WTC11 (cell line): Measurements from ENCODE around the gene EIF4G3. TPM values are rescaled to one million over a fixed set of nuclear protein-coding genes. Genes with fewer than 3 reads are reported as not detected.

Experiments used
- ATAC-seq: fragments of 200-7000 bp; cut with Tn5 transposase; 2 replicates; pipeline ENCODE4 v1.10.0; 2021; ENCODE audit warnings: mild to moderate bottlenecking, moderate library complexity
- CTCF ChIA-PET: fragments of 300-600 bp; sonication (Branson Sonifier 250); formaldehyde crosslinking; loops from one replicate; lab custom pipeline; 2021; ENCODE audit warnings: antibody characterized with exemption; lab: Charles Lee
- POLR2A ChIA-PET: fragments of 350-600 bp; sonication (Branson Sonifier 250); formaldehyde crosslinking; loops from one replicate; lab custom pipeline; 2021; ENCODE audit warnings: antibody characterized with exemption; lab: Charles Lee
- DNase-seq: peaks from one replicate; pipeline ENCODE4 v3.0.0; 2021; ENCODE audit warnings: low spot score
- H3K27ac Mint-ChIP-seq: 2 replicates; pipeline ENCODE4 v1.8.0; 2021; ENCODE audit warnings: mixed read lengths
- H3K27me3 Mint-ChIP-seq: 2 replicates; pipeline ENCODE4 v1.8.0; 2021; ENCODE audit warnings: low read depth, mild to moderate bottlenecking, moderate library complexity, mixed read lengths
- H3K36me3 Mint-ChIP-seq: 2 replicates; pipeline ENCODE4 v1.8.0; 2021; ENCODE audit warnings: mixed read lengths
- H3K4me1 Mint-ChIP-seq: 2 replicates; pipeline ENCODE4 v1.8.0; 2022; ENCODE audit warnings: mixed read lengths
- H3K4me3 Mint-ChIP-seq: 2 replicates; pipeline ENCODE4 v1.8.0; 2021; ENCODE audit warnings: mild to moderate bottlenecking, moderate library complexity, mixed read lengths
- H3K9me3 Mint-ChIP-seq: 2 replicates; pipeline ENCODE4 v1.8.0; 2021; ENCODE audit warnings: mixed read lengths
- AR ChIP-seq: fragments of 250-450 bp; sonication (Bioruptor Pico); IDR thresholded peaks from 2 replicates; pipeline ENCODE4 v1.9.0; 2021; ENCODE audit warnings: mild to moderate bottlenecking
- GABPB1 ChIP-seq: sonication (generic); formaldehyde crosslinking; IDR thresholded peaks from 2 replicates; pipeline ENCODE4 v1.8.1; 2023; ENCODE audit warnings: mild to moderate bottlenecking, missing genetic modification reagents
- GRHL2 ChIP-seq: fragments of 250-450 bp; sonication (Bioruptor Pico); IDR thresholded peaks from 2 replicates; pipeline ENCODE4 v1.8.0; 2022; ENCODE audit warnings: mild to moderate bottlenecking, moderate library complexity; ENCODE audit not compliant: insufficient replicate concordance, severe bottlenecking
- GTF2I ChIP-seq: fragments of 250-450 bp; sonication (Bioruptor Pico); conservative IDR thresholded peaks from 2 replicates; pipeline ENCODE4 v1.4.0; 2021; ENCODE audit warnings: mild to moderate bottlenecking
- MLX ChIP-seq: sonication (generic); formaldehyde crosslinking; IDR thresholded peaks from 2 replicates; pipeline ENCODE4 v1.8.1; 2023; ENCODE audit warnings: mild to moderate bottlenecking, missing genetic modification reagents, moderate library complexity
- NR2C2 ChIP-seq: sonication (generic); formaldehyde crosslinking; IDR thresholded peaks from 2 replicates; pipeline ENCODE4 v1.8.0; 2022; ENCODE audit warnings: mild to moderate bottlenecking, missing genetic modification reagents
- NR3C1 ChIP-seq: sonication (generic); formaldehyde crosslinking; conservative IDR thresholded peaks from 2 replicates; pipeline ENCODE4 v1.8.1; 2023; ENCODE audit warnings: low read depth, mild to moderate bottlenecking, missing genetic modification reagents
- RELA ChIP-seq: sonication (generic); formaldehyde crosslinking; IDR thresholded peaks from 2 replicates; pipeline ENCODE4 v1.8.1; 2022; ENCODE audit warnings: missing genetic modification reagents, mild to moderate bottlenecking, borderline replicate concordance
- SOX15 ChIP-seq: fragments of 250-450 bp; sonication (Bioruptor Pico); IDR thresholded peaks from 2 replicates; pipeline ENCODE4 v1.9.0; 2021; ENCODE audit warnings: mild to moderate bottlenecking
- TP53 ChIP-seq: sonication (generic); formaldehyde crosslinking; IDR thresholded peaks from 2 replicates; pipeline ENCODE4 v1.8.1; 2023; ENCODE audit warnings: mild to moderate bottlenecking, missing genetic modification reagents
- ZNF138 ChIP-seq: sonication (generic); formaldehyde crosslinking; conservative IDR thresholded peaks from 2 replicates; pipeline ENCODE4 v1.8.1; 2022; ENCODE audit warnings: mild to moderate bottlenecking, moderate library complexity, missing genetic modification reagents
- ZNF219 ChIP-seq: sonication (generic); formaldehyde crosslinking; IDR thresholded peaks from 2 replicates; pipeline ENCODE4 v1.8.0; 2023; ENCODE audit warnings: missing genetic modification reagents, mild to moderate bottlenecking, borderline replicate concordance
- ZNF232 ChIP-seq: sonication (generic); formaldehyde crosslinking; IDR thresholded peaks from 2 replicates; pipeline ENCODE4 v1.8.0; 2022; ENCODE audit warnings: mild to moderate bottlenecking, missing genetic modification reagents
- ZNF423 ChIP-seq: fragments of 250-450 bp; sonication (Bioruptor Pico); IDR thresholded peaks from 2 replicates; pipeline ENCODE4 v2.1.2; 2022; ENCODE audit warnings: mild to moderate bottlenecking, moderate library complexity
- ZNF671 ChIP-seq: fragments of 250-450 bp; sonication (Bioruptor Pico); IDR thresholded peaks from 2 replicates; pipeline ENCODE4 v1.8.0; 2021; ENCODE audit warnings: mild to moderate bottlenecking
- total RNA-seq: library from RNA; stranded (reverse); gene quantifications from 3 replicates; pipeline ENCODE4 v1.2.3, GENCODE V29; 2021
- TF ChIP-seq, protein P1 (sequence below): sonication (generic); formaldehyde crosslinking; IDR thresholded peaks from 2 replicates; pipeline ENCODE4 v1.8.0; 2023; ENCODE audit warnings: missing genetic modification reagents, mild to moderate bottlenecking, borderline replicate concordance
- TF ChIP-seq, protein P2 (sequence below): sonication (generic); formaldehyde crosslinking; conservative IDR thresholded peaks from 2 replicates; pipeline ENCODE4 v1.8.1; 2022; ENCODE audit warnings: mild to moderate bottlenecking, missing genetic modification reagents
- TF ChIP-seq, protein P3 (sequence below): sonication (generic); formaldehyde crosslinking; IDR thresholded peaks from 2 replicates; pipeline ENCODE4 v1.8.0; 2023; ENCODE audit warnings: mild to moderate bottlenecking, missing genetic modification reagents
- TF ChIP-seq, protein P4 (sequence below): fragments of 250-450 bp; sonication (Bioruptor Pico); IDR thresholded peaks from 2 replicates; pipeline ENCODE4 v2.1.2; 2022; ENCODE audit warnings: mild to moderate bottlenecking, moderate library complexity
- TF ChIP-seq, protein P5 (sequence below): fragments of 250-450 bp; sonication (Bioruptor Pico); conservative IDR thresholded peaks from 2 replicates; pipeline ENCODE4 v1.9.0; 2021; ENCODE audit warnings: mild to moderate bottlenecking

Gene EIF4G3
- total RNA-seq, 1 experiment from 2014 or later: 77.7 TPM

DNA sequence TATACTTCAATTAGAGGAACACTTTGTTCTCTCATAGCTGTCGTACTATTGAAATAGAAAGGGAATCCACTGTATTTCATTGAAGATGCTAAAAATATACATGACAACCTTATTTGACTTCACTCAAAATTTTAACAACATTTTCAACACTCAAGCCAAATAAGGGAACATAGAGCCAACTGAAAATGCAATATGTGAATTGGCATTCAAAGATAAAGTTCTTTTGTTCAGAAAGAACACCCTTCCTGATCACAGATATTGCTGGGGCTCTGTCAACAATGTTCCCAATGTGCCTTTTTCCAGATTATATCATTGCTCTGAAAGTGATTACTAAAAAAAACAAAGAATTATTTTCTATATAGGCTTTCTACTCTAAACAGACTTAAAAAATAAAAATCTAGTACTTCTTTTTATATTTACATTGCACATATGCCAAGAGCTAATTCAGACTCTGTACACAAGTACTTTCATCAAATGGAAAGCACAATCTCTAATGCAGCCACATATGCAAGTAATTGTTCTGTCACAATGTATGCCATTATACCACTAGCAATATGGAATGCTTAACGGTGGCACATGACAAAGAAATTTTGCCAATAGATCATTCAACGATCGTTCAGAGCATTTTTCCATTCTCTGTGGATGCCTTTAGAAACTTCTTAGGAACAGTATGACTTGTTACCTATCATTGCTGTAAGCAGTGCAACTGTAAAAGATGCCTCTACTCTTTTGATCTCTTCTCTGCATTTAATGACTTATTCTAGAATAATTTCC lies 171.0 kb downstream of the EIF4G3 start:
- H3K27ac Mint-ChIP-seq: no peak overlapping the region
- ATAC-seq (no peak), DNase-seq (no peak)
- peaks cover 9% of the 10 kb centered on the region; the same call in 1 of the 2 replicates for H3K4me1 Mint-ChIP-seq
- no peaks in the 10 kb centered on the region for H3K9me3 Mint-ChIP-seq
- CTCF ChIA-PET: no interaction called here
- no peak overlapping the region for H3K4me3 Mint-ChIP-seq
- H3K36me3 Mint-ChIP-seq: no peaks in the 10 kb centered on the region
- POLR2A ChIA-PET: no interaction called here
- H3K27me3 Mint-ChIP-seq: no peaks in the 10 kb centered on the region
- no peak for TF ChIP-seq GRHL2 (CRISPR knock-in tag)
- TF ChIP-seq AR (CRISPR knock-in tag): no peak
- TF ChIP-seq TP53 (CRISPR knock-in tag): no peak
- TF ChIP-seq, protein P1, sequence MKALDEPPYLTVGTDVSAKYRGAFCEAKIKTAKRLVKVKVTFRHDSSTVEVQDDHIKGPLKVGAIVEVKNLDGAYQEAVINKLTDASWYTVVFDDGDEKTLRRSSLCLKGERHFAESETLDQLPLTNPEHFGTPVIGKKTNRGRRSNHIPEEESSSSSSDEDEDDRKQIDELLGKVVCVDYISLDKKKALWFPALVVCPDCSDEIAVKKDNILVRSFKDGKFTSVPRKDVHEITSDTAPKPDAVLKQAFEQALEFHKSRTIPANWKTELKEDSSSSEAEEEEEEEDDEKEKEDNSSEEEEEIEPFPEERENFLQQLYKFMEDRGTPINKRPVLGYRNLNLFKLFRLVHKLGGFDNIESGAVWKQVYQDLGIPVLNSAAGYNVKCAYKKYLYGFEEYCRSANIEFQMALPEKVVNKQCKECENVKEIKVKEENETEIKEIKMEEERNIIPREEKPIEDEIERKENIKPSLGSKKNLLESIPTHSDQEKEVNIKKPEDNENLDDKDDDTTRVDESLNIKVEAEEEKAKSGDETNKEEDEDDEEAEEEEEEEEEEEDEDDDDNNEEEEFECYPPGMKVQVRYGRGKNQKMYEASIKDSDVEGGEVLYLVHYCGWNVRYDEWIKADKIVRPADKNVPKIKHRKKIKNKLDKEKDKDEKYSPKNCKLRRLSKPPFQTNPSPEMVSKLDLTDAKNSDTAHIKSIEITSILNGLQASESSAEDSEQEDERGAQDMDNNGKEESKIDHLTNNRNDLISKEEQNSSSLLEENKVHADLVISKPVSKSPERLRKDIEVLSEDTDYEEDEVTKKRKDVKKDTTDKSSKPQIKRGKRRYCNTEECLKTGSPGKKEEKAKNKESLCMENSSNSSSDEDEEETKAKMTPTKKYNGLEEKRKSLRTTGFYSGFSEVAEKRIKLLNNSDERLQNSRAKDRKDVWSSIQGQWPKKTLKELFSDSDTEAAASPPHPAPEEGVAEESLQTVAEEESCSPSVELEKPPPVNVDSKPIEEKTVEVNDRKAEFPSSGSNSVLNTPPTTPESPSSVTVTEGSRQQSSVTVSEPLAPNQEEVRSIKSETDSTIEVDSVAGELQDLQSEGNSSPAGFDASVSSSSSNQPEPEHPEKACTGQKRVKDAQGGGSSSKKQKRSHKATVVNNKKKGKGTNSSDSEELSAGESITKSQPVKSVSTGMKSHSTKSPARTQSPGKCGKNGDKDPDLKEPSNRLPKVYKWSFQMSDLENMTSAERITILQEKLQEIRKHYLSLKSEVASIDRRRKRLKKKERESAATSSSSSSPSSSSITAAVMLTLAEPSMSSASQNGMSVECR (CRISPR knock-in tag): no peak
- no peak for TF ChIP-seq ZNF671 (CRISPR knock-in tag)
- no peak for TF ChIP-seq MLX
- TF ChIP-seq ZNF138 (CRISPR knock-in tag): no peak
- TF ChIP-seq, protein P2, sequence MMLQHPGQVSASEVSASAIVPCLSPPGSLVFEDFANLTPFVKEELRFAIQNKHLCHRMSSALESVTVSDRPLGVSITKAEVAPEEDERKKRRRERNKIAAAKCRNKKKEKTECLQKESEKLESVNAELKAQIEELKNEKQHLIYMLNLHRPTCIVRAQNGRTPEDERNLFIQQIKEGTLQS: no peak
- no peak for TF ChIP-seq GABPB1 (CRISPR knock-in tag)
- TF ChIP-seq, protein P3, sequence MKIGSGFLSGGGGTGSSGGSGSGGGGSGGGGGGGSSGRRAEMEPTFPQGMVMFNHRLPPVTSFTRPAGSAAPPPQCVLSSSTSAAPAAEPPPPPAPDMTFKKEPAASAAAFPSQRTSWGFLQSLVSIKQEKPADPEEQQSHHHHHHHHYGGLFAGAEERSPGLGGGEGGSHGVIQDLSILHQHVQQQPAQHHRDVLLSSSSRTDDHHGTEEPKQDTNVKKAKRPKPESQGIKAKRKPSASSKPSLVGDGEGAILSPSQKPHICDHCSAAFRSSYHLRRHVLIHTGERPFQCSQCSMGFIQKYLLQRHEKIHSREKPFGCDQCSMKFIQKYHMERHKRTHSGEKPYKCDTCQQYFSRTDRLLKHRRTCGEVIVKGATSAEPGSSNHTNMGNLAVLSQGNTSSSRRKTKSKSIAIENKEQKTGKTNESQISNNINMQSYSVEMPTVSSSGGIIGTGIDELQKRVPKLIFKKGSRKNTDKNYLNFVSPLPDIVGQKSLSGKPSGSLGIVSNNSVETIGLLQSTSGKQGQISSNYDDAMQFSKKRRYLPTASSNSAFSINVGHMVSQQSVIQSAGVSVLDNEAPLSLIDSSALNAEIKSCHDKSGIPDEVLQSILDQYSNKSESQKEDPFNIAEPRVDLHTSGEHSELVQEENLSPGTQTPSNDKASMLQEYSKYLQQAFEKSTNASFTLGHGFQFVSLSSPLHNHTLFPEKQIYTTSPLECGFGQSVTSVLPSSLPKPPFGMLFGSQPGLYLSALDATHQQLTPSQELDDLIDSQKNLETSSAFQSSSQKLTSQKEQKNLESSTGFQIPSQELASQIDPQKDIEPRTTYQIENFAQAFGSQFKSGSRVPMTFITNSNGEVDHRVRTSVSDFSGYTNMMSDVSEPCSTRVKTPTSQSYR (CRISPR knock-in tag): no peak
- no peak for TF ChIP-seq RELA
- TF ChIP-seq, protein P4, sequence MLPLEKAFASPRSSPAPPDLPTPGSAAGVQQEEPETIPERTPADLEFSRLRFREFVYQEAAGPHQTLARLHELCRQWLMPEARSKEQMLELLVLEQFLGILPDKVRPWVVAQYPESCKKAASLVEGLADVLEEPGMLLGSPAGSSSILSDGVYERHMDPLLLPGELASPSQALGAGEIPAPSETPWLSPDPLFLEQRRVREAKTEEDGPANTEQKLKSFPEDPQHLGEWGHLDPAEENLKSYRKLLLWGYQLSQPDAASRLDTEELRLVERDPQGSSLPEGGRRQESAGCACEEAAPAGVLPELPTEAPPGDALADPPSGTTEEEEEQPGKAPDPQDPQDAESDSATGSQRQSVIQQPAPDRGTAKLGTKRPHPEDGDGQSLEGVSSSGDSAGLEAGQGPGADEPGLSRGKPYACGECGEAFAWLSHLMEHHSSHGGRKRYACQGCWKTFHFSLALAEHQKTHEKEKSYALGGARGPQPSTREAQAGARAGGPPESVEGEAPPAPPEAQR: no peak
- TF ChIP-seq NR2C2: no peak
- TF ChIP-seq, protein P5, sequence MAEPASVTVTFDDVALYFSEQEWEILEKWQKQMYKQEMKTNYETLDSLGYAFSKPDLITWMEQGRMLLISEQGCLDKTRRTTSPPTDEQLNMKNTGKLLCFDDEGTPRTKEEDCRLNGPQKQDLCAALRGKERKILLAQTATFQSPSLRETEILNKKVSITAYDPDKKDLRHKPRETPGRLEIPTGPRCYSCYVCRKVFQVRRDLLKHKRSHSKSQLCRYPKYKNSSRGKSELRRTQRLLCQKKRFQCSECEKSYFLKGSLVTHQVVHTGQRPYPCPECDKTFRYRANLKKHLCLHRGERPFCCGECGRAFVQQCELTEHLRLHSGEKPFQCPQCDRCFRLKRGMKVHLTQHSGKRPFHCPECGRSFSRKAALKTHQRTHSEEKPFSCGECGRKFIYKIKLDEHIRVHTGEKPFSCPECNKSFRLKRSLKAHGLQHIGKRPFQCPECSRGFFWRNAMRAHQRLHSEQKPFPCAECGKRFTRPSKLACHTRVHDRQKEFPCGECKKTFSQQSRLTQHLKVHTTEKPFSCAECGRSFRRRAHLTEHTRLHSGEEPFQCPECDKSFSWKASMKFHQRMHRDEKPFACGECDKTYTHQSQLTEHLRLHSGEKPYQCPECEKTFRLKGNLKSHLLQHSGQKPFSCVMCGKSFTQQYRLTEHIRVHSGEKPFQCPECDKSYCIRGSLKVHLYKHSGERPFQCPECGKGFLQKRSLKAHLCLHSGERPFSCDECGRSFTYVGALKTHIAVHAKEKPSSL: no peak
- no peak for TF ChIP-seq ZNF232
- no peak for TF ChIP-seq ZNF423 (CRISPR knock-in tag)
- TF ChIP-seq ZNF219: no peak
- no peak for TF ChIP-seq GTF2I (CRISPR knock-in tag)
- TF ChIP-seq NR3C1: no peak
- TF ChIP-seq SOX15 (CRISPR knock-in tag): no peak
